ENCODE results near the gene ZBTB21.
"Not testable (repeated sequence)": the region's sequence is repeated elsewhere in the genome, so short reads cannot be mapped to it uniquely, and the experiment has no call there.

Gene ZBTB21

GRCh38 chr21:42016364-42016985 is 6.3 kb upstream of the ZBTB21 start:
- no peak for DNase-seq

GRCh38 chr21:42013931-42014330 is 3.8 kb upstream of the ZBTB21 start:
- DNase-seq: no peak

DNA sequence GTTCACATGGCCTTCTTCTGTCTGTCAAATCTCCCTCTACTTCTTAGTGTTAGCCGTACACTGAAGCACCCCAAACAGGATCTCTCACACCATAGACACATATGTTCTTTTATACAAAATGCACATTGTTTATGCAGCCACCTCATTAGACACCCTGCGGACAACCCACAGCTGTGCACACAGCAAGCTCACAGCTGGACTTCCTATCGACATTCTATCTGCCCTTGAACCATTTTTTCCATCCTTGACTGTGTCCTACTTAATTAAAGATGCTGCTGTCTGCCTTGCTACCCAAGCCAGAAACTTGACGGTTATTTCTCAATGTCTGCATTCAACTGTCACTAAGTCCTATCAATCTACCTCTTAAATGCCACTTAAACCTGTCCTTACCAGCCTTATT is 3.2 kb upstream of the ZBTB21 start:
- DNase-seq: peak; percentile 5

- no peak for DNase-seq
Observed at GRCh38 chr21:42012763-42013329, 2.7 kb upstream of the ZBTB21 start.

- no peak for DNase-seq
Observed at GRCh38 chr21:42012344-42012743, 2.2 kb upstream of the ZBTB21 start.

DNA sequence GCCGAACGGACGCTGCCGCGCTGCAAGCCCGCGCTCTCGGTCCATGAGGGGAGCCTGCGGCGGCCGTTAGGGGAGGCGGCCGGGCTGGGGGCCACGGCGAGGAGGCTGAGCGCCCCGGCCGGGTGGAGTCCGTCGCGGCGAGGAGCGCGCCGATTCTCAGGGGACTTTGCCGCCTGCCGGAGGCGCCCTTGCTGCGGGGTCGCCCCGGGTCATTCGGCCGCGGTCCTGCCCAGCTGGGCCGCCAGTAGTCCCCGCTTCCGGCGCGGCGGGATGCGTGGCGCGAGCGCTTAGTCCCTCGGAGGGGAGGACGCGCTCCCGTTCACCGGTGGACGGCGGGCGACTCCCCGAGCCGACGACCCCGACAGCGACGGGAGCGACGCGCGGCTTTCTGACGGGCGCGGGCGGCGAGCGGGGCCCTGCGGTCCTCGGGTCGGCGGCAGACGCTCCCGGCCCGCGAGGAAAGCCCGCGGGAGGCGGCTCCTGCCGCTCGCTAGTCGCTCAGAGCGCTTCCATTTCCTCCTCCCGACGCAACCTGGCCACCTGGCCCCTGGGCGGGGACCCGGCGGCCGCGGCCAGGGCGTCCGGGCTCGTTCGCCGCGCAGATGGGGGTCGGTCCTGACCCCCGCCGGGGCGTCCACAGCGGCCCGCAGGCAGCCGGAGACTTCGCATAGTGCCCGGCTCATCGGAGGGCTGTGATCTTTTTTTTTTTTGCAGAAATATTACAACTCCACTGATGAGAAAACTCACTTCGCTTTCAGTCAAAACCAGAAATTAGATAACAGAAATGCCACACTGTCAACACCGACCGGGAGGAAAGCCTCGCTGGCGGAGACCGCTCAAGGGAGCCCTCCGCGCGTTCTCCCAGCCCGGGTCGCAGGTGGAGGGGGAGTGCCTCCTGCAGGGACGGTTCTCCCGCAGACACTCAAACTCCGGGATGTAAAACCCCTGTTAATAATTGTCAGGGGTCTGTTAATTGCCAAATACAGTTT is 641 bp upstream of the ZBTB21 start:
- DNase-seq: peak; percentile 8

- DNase-seq: no peak
Observed at GRCh38 chr21:42009018-42009830, 936 bp downstream of the ZBTB21 start.

GRCh38 chr21:42007356-42007940 is 2.7 kb downstream of the ZBTB21 start:
- no peak for DNase-seq

DNA sequence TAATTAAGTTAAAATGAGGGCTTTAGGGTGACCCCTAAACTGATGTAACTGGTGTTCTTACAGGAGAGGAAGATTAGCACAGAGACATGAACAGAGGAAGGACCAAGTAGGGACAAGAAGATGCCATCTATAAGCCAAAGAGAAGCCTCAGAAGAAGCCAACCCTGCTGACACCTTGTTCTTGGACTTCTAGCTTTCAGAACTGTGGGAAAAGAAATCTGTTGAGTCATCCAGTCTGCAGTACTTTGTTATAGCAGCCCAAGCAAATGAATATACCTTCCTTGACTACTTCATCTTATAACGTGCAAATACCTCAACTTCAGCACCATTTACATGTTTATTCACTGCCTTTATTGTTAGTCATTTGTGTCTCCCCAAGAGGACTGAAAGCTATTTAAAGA is 3.4 kb downstream of the ZBTB21 start:
- DNase-seq: no peak

DNA sequence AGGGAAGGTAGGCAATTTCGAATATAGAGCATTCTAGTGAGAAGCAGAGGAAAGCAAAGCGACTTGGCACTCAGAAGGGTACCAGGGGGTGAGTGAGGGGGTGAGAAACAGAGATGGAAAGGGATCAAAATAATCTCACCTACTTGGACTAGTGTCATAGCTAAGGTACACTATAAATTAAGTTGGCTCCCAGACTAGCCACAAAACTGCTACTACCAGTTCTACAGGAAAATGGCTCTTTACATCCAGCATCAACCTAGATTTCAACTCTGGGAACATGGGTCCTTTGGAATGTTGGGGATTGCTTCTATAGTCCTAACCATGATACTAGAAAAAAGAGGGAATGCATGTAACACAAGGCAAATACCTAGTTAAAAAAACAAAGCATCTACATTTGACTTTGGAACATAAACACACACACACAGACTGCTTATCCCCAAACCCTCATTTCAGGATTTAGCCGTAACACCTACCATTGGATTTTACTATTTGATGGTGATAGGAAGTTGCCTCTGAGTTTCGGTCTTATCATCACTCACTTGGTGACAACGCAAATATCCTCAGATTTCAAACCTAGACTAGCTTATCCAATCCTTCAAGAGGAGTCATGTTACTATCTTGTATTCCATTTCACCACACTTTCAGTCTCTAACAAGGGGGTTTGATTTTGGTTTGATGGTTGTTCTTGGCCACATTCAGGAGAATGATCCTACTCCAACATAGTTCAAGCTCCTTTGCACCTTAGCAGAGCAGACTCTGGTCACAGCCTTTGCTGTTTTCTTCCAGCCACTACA is 5.6 kb downstream of the ZBTB21 start:
- no peak for DNase-seq

- DNase-seq: no peak
Observed at GRCh38 chr21:42003051-42003461, 7.1 kb downstream of the ZBTB21 start.

GRCh38 chr21:42002421-42002958 is 7.7 kb downstream of the ZBTB21 start:
- DNase-seq: no peak

DNA sequence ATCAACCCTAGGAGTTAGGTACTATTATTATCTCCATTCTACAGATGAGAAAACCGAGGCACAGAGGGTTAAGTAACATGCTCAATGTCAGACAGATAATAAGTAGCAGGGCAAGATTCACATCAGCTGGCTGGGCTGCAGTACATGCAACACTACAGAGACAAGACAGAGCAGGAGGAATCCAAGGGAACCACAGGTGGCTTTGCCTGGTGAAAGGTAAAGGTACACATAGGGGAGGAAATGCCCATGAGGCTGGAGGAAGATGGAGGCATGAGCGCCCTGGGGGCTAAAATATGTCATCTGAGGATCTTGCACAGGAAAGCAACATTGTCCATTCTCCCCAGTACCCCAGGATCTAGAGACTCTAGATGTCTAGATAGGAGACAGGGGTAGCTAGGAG is 8.4 kb downstream of the ZBTB21 start:
- DNase-seq: no peak

DNA sequence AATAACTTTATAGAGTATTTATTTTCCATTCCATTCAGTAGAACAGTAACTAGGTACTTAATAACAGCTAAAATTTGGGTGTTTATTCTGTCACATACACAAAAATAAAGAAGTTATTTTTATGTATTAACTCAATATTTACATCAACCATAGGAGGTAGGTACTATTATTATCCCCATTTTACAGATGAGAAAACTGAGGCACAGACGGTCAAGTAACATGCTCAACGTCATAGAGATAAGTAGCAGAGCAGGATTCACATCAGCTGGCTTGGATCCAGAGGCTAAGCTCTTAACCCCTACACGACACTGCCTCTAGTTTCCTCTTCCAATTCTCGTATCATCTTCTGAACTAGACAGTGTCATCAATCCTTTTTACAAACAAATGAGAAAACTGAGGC is 9.3 kb downstream of the ZBTB21 start:
- no peak for DNase-seq

DNA sequence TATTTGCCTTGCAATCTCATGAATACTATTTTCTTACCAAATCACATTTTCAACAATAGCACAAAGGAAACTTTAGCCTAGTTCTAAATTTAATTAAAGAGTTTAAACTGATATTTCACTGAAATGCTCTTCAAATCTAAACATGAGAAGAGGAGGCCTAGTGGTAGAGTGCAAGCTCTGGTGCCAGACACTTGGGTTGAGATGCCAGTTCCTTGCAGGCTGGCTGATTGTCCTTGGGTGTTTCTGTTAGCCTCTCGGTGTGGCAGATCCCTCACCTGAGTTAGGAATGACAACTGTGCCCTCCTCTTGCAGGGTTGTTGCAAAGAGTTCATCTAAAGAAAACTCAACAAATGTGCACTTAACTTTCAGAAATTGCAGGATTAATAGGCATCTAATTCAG is 12.5 kb downstream of the ZBTB21 start:
- no peak for DNase-seq

DNA sequence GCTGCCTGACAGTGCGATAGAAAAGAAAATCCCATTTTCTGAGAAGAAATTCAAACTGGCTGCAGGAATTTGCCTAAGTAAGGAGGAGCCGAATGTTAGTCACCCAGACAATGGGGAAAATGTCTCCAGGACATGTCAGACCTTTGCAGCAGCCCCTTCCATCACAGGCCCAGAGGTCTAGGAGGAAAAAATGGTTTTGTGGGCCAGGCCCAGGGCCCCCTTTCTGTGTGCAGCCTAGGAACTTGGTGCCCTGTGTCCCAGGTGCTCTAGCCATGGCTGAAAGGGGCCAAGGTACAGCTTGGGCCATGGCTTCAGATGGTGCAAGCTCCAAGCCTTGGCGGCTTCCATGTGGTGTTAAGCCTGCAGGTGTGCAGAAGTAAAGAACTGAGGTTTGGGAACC is 14.6 kb downstream of the ZBTB21 start:
- no peak for DNase-seq

- not testable (repeated sequence) for DNase-seq
Observed at GRCh38 chr21:41994613-41995012, 15.5 kb downstream of the ZBTB21 start.

GRCh38 chr21:41993744-41994143 is 16.4 kb downstream of the ZBTB21 start:
- DNase-seq: no peak

GRCh38 chr21:41992576-41992975 is 17.6 kb downstream of the ZBTB21 start:
- no peak for DNase-seq

DNA sequence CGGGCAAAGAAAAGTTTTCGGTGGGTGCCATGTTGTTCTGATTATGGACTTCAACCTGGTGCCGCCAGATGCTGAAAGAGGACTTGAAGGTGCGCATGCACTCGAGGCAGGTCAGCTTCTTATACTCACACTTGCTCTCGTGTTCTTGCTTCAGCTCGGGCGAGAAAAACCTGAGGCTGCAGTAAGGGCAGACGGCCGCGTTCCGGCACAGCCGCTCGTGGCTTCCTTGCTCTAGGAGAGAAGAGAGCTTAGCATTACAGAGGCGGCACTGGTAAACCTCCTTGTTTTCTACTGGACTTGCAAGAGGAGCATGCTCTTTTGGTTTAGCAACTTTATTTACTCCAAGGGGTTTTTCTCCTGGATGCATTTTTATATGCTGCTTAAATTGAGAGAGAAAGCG is 18.5 kb downstream of the ZBTB21 start:
- DNase-seq: no peak

GRCh38 chr21:41989698-41990097 is 20.5 kb downstream of the ZBTB21 start:
- DNase-seq: no peak

DNA sequence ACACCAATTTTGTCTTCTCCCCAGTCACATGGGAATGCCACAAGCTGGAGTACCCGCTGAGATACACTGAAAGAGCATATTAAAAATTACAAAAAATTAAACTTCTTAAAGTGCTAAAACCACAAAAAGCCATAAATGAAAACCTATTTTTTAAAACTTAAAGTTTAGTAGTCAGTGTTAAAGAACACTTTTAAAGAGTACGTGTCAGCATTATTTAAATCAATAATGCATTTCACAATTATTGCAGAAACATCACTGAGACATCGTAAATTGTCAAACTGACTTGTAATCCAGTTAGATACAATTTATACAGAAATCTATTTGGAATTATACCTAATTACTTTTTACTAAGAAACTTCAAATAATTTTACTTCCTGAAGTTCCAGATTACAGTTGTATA is 22.9 kb downstream of the ZBTB21 start:
- DNase-seq: no peak
